Loucy (cell line): ENCODE data around the gene PLD5.

Experiments
- H2AFZ ChIP-seq: fragments of 200-600 bp; sonication (generic); 2 replicates; pipeline ENCODE4 v1.6.0; 2016; ENCODE audit warnings: antibody characterized with exemption, mild to moderate bottlenecking, low read length, moderate library complexity
- H3F3A ChIP-seq: fragments of 200-600 bp; 2 replicates; pipeline ENCODE4 v1.6.0; 2016; ENCODE audit warnings: antibody characterized with exemption, low read depth, mild to moderate bottlenecking
- H3K27me3 ChIP-seq: fragments of 200-600 bp; sonication (generic); 2 replicates; pipeline ENCODE4 v1.6.1; 2014; ENCODE audit warnings: low read length, mild to moderate bottlenecking; ENCODE audit not compliant: insufficient read depth, poor library complexity, severe bottlenecking
- H3K36me3 ChIP-seq: fragments of 200-600 bp; sonication (generic); 2 replicates; pipeline ENCODE4 v1.6.1; 2016; ENCODE audit warnings: low read length; ENCODE audit not compliant: insufficient read depth
- H3K4me1 ChIP-seq: fragments of 200-600 bp; sonication (generic); 2 replicates; pipeline ENCODE4 v1.5.1; 2014; ENCODE audit warnings: low read length, mild to moderate bottlenecking; ENCODE audit not compliant: insufficient read depth, poor library complexity, severe bottlenecking
- H3K4me2 ChIP-seq: fragments of 200-600 bp; sonication (generic); 2 replicates; pipeline ENCODE4 v1.6.0; 2014; ENCODE audit warnings: antibody characterized with exemption, low read length, low read depth, mild to moderate bottlenecking; ENCODE audit not compliant: poor library complexity, severe bottlenecking
- H3K4me3 ChIP-seq: fragments of 200-600 bp; sonication (generic); 2 replicates; pipeline ENCODE4 v1.5.1; 2014; ENCODE audit warnings: low read length, mild to moderate bottlenecking, mixed read lengths; ENCODE audit not compliant: poor library complexity, severe bottlenecking
- H3K79me2 ChIP-seq: fragments of 200-600 bp; sonication (generic); 2 replicates; pipeline ENCODE4 v1.6.1; 2014; ENCODE audit warnings: low read length; ENCODE audit not compliant: insufficient read depth
- H3K9ac ChIP-seq: fragments of 200-600 bp; sonication (generic); 2 replicates; pipeline ENCODE4 v1.6.0; 2014; ENCODE audit warnings: mild to moderate bottlenecking, low read depth, low read length, moderate library complexity; ENCODE audit not compliant: poor library complexity, severe bottlenecking
- H3K9me2 ChIP-seq: fragments of 200-600 bp; sonication (generic); replicated peaks from 2 replicates; pipeline ENCODE4 v1.6.1; 2016; ENCODE audit warnings: low read depth, low read length, mixed read lengths
- H3K9me3 ChIP-seq: fragments of 200-600 bp; sonication (generic); 2 replicates; pipeline ENCODE4 v1.6.1; 2014; ENCODE audit warnings: mild to moderate bottlenecking, antibody characterized with exemption, low read length, low read depth; ENCODE audit not compliant: insufficient read depth
- H4K20me1 ChIP-seq: fragments of 200-600 bp; sonication (generic); 2 replicates; pipeline ENCODE4 v1.6.0; 2014; ENCODE audit warnings: antibody characterized with exemption, low read length, mild to moderate bottlenecking; ENCODE audit not compliant: insufficient read depth, poor library complexity, severe bottlenecking
- EZH2phosphoT487 ChIP-seq: fragments of 200-600 bp; IDR thresholded peaks from 2 replicates; pipeline ENCODE4 v1.6.1; 2018; ENCODE audit warnings: antibody characterized with exemption, mild to moderate bottlenecking, moderate library complexity, borderline replicate concordance
- TF ChIP-seq, protein P1 (sequence below): fragments of 200-600 bp; sonication (generic); conservative IDR thresholded peaks from 2 replicates; pipeline ENCODE4 v1.5.1; 2014; ENCODE audit warnings: mild to moderate bottlenecking, antibody characterized with exemption, low read length

The PLD5 gene

DNA sequence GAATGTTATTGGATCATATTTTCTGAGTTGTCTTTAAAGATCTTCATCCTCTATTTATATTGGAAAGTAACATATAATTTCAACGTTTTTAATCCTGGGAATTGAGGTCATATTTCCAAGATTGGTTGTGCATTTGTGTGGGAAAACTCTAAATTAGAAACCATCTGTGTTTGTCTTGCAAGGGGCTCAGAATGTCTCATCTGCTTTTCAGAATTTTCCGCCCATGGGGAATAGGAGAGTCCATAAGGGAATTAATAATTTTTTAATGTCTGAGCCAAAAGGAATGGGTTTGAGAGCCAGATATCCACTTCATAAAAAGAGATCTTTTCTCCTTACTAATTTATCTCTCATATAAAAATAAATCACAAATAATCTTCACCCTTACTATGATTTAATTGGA is 440.8 kb downstream of the PLD5 start:
- no peak overlapping the region for H3K4me2 ChIP-seq
- H3K4me1 ChIP-seq: no peaks in the 10 kb centered on the region
- no peaks in the 10 kb centered on the region for H3K9me2 ChIP-seq
- no peaks in the 10 kb centered on the region for H4K20me1 ChIP-seq
- H3K9ac ChIP-seq: no peak overlapping the region
- TF ChIP-seq EZH2phosphoT487: no peak
- TF ChIP-seq, protein P1, sequence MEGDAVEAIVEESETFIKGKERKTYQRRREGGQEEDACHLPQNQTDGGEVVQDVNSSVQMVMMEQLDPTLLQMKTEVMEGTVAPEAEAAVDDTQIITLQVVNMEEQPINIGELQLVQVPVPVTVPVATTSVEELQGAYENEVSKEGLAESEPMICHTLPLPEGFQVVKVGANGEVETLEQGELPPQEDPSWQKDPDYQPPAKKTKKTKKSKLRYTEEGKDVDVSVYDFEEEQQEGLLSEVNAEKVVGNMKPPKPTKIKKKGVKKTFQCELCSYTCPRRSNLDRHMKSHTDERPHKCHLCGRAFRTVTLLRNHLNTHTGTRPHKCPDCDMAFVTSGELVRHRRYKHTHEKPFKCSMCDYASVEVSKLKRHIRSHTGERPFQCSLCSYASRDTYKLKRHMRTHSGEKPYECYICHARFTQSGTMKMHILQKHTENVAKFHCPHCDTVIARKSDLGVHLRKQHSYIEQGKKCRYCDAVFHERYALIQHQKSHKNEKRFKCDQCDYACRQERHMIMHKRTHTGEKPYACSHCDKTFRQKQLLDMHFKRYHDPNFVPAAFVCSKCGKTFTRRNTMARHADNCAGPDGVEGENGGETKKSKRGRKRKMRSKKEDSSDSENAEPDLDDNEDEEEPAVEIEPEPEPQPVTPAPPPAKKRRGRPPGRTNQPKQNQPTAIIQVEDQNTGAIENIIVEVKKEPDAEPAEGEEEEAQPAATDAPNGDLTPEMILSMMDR: no peak
- no peaks in the 10 kb centered on the region for H3K79me2 ChIP-seq
- no peaks in the 10 kb centered on the region for H3F3A ChIP-seq
- H3K4me3 ChIP-seq: no peak overlapping the region
- H3K36me3 ChIP-seq: no peaks in the 10 kb centered on the region
- H2AFZ ChIP-seq: no peak overlapping the region
- no peaks in the 10 kb centered on the region for H3K27me3 ChIP-seq
- no peaks in the 10 kb centered on the region for H3K9me3 ChIP-seq

DNA sequence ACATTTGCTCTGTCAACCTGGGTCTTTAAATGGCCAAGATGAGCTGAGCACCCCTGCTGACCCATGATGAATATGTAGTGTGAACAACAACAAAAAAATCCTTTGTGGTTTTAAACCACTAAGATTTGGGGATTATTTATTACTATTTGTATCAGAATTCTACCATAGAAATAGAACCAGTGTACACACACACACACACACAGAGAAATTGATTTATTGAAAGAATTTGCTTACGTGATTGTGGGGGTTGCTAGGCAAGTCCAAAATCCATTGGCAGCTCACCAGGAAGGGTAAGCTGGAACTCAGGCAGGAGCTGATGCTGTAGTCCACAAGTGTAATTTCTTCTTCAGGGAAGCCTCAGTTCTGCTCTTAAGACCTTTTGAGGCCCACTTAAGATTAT is 443.1 kb downstream of the PLD5 start:
- Histone ChIP-seq H3K9ac (no peak overlapping the region), H3K27me3 (no peaks in the 10 kb centered on the region), H3K79me2 (no peaks in the 10 kb centered on the region), H3K9me2 (no peaks in the 10 kb centered on the region), H3K36me3 (no peaks in the 10 kb centered on the region), H3F3A (no peaks in the 10 kb centered on the region), H3K4me1 (no peaks in the 10 kb centered on the region), H3K9me3 (no peaks in the 10 kb centered on the region), H2AFZ (no peak overlapping the region), H3K4me3 (no peak overlapping the region), H3K4me2 (no peak overlapping the region), H4K20me1 (no peaks in the 10 kb centered on the region)
- TF ChIP-seq EZH2phosphoT487: no peak
- TF ChIP-seq, protein P1: no peak

DNA sequence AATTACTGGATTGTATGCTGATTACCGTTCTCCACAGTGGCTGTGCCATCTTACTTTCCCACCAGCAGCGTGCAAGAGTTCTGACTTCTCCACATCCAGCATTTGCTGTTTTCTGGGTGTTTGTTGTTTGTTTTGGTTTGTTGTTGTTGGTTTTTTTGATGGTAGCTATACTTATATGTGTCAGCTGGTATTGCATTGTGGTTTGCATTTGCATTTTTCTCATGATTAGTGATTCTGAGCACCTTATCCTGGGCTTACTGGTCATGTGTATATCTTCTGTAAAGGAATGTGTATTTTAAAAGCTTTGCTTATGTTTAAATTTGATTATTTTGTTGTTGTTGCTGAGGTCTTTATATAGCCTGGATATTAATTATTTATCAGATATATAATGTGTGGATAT is 458.7 kb downstream of the PLD5 start:
- TF ChIP-seq EZH2phosphoT487: no peak
- TF ChIP-seq, protein P1: no peak
- no peak overlapping the region for H2AFZ ChIP-seq
- H3F3A ChIP-seq: no peaks in the 10 kb centered on the region
- no peak overlapping the region for H3K4me3 ChIP-seq
- H3K4me2 ChIP-seq: no peak overlapping the region
- H3K9me2 ChIP-seq: no peaks in the 10 kb centered on the region
- H3K79me2 ChIP-seq: no peaks in the 10 kb centered on the region
- no peaks in the 10 kb centered on the region for H3K36me3 ChIP-seq
- no peaks in the 10 kb centered on the region for H3K4me1 ChIP-seq
- H3K9me3 ChIP-seq: no peaks in the 10 kb centered on the region
- H3K9ac ChIP-seq: no peak overlapping the region
- no peaks in the 10 kb centered on the region for H4K20me1 ChIP-seq
- H3K27me3 ChIP-seq: no peaks in the 10 kb centered on the region
